Vagina (tissue), 2 donors: ENCODE measurements around the gene ERC2.

Experiments used
- POLR2A ChIP-seq, 2 donors: fragments of 450-650 bp; IDR thresholded peaks; one replicate each; pipeline ENCODE4 v1.6.1; 2017; ENCODE audit warnings: antibody characterized with exemption in 2 of 2, mild to moderate bottlenecking in 2 of 2, moderate library complexity in 2 of 2
- POLR2AphosphoS5 ChIP-seq, 2 donors: sonication (generic); formaldehyde crosslinking; IDR thresholded peaks; one replicate each; pipeline ENCODE4 v1.9.0; 2017; ENCODE audit warnings: antibody characterized with exemption in 2 of 2, mild to moderate bottlenecking in 2 of 2, low read depth in 1 of 2; ENCODE audit not compliant: insufficient read depth in 1 of 2
- TF ChIP-seq, protein P1 (sequence below), 3 experiments: fragments of 450-650 bp in 2 of 3; fragments of 200-600 bp in 1 of 3; sonication (generic) in 1 of 3; IDR thresholded peaks; one replicate each; pipeline ENCODE4 v1.5.1; 2017 to 2019; ENCODE audit warnings: antibody characterized with exemption in 3 of 3, mild to moderate bottlenecking in 2 of 3, moderate library complexity in 2 of 3

DNA sequence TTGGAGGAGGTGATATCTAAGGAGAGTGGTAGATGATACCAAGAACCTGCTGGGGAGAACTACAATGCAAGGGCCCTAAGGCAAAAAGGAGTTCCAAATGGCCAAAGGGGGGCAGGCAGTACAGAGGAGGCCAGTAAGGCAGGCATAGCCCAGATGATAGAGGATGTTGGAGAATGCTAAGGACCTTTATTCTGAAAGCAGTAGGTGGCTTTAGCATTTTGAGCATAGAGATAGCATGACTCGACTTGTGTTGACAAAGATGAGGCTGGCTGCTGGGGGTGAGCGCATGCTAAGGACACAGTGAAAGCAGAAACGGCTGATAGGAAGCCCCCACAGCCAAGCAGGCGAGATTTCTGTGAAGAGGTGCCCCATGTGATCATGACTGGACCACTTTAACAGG is 419.3 kb downstream of the ERC2 start:
- TF ChIP-seq POLR2A (IDR thresholded peaks at IDR 0.05) (no peak), POLR2AphosphoS5 (IDR thresholded peaks at IDR 0.05; ENCODE audit: insufficient read depth in 1 of 2, low read depth in 1 of 2) (no peak)
- TF ChIP-seq, protein P1, sequence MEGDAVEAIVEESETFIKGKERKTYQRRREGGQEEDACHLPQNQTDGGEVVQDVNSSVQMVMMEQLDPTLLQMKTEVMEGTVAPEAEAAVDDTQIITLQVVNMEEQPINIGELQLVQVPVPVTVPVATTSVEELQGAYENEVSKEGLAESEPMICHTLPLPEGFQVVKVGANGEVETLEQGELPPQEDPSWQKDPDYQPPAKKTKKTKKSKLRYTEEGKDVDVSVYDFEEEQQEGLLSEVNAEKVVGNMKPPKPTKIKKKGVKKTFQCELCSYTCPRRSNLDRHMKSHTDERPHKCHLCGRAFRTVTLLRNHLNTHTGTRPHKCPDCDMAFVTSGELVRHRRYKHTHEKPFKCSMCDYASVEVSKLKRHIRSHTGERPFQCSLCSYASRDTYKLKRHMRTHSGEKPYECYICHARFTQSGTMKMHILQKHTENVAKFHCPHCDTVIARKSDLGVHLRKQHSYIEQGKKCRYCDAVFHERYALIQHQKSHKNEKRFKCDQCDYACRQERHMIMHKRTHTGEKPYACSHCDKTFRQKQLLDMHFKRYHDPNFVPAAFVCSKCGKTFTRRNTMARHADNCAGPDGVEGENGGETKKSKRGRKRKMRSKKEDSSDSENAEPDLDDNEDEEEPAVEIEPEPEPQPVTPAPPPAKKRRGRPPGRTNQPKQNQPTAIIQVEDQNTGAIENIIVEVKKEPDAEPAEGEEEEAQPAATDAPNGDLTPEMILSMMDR (IDR thresholded peaks at IDR 0.05), result no peak
